Liver (tissue), 9 donors: Measurements from ENCODE around the gene COX6B1. TPM values are rescaled to one million over a fixed set of nuclear protein-coding genes. Genes with fewer than 3 reads are reported as not detected.

Experiments
- DNase-seq: peaks from one replicate; pipeline ENCODE4 v3.0.0-alpha.2; 2017; ENCODE audit warnings: low spot score
- H3K27ac ChIP-seq, 2 donors: one replicate each; pipeline ENCODE4 v1.7.0; 2013; ENCODE audit warnings: inconsistent platforms in 2 of 2, low read length in 2 of 2, control low read depth in 1 of 2, low read depth in 1 of 2, mild to moderate bottlenecking in 1 of 2
- H3K27me3 ChIP-seq, 4 donors: one replicate each; pipeline versions ENCODE4 v1.6.1 to v1.7.0; 2013; ENCODE audit warnings: low read length in 3 of 4, inconsistent platforms in 1 of 4, mild to moderate bottlenecking in 1 of 4, moderate library complexity in 1 of 4; ENCODE audit not compliant: control insufficient read depth in 4 of 4, insufficient read depth in 4 of 4
- H3K36me3 ChIP-seq, 4 donors: one replicate each; pipeline versions ENCODE4 v1.6.1 to v1.7.0; 2013; ENCODE audit warnings: low read length in 3 of 4, mild to moderate bottlenecking in 3 of 4, low read depth in 1 of 4, moderate library complexity in 1 of 4; ENCODE audit not compliant: control insufficient read depth in 4 of 4, insufficient read depth in 3 of 4
- H3K4me1 ChIP-seq, 4 donors: one replicate each; pipeline versions ENCODE4 v1.6.1 to v1.7.0; 2013; ENCODE audit warnings: low read length in 3 of 4, mild to moderate bottlenecking in 3 of 4, moderate library complexity in 1 of 4; ENCODE audit not compliant: control insufficient read depth in 4 of 4, insufficient read depth in 4 of 4
- H3K4me3 ChIP-seq, 3 donors: one replicate each; pipeline versions ENCODE4 v1.6.1 to v1.7.0; 2013; ENCODE audit warnings: low read length in 3 of 3, control low read depth in 1 of 3, low read depth in 1 of 3, mild to moderate bottlenecking in 1 of 3
- H3K9ac ChIP-seq, 2 donors: one replicate each; pipeline ENCODE4 v1.7.0; 2013; ENCODE audit warnings: low read length in 2 of 2, mild to moderate bottlenecking in 2 of 2, moderate library complexity in 2 of 2, control low read depth in 1 of 2, low read depth in 1 of 2
- H3K9me3 ChIP-seq, 4 donors: one replicate each; pipeline versions ENCODE4 v1.6.1 to v1.7.0; 2013; ENCODE audit warnings: low read length in 3 of 4; ENCODE audit not compliant: control insufficient read depth in 4 of 4
- ATF3 ChIP-seq: IDR thresholded peaks from 2 replicates; pipeline ENCODE4 v1.6.1; 2016; ENCODE audit warnings: antibody characterized with exemption
- CTCF ChIP-seq: fragments of 150-350 bp; IDR thresholded peaks from 2 replicates; pipeline ENCODE4 v1.5.1; 2017; ENCODE audit warnings: improper control_type of control experiment, low read depth, low read length; ENCODE audit not compliant: missing input control
- EGR1 ChIP-seq, 2 donors: IDR thresholded peaks; 2 replicates each; pipeline ENCODE4 v1.6.1; 2016 to 2018; ENCODE audit warnings: antibody characterized with exemption in 2 of 2, low read depth in 2 of 2
- FOXA1 ChIP-seq: IDR thresholded peaks from 2 replicates; pipeline ENCODE4 v1.6.1; 2016; ENCODE audit warnings: antibody characterized with exemption
- FOXA2 ChIP-seq: IDR thresholded peaks from 2 replicates; pipeline ENCODE4 v1.6.1; 2016; ENCODE audit warnings: antibody characterized with exemption
- HNF4A ChIP-seq, 2 donors: conservative IDR thresholded peaks; 2 replicates each; pipeline ENCODE4 v1.6.1; 2016; ENCODE audit warnings: antibody characterized with exemption in 2 of 2, mild to moderate bottlenecking in 2 of 2
- HNF4G ChIP-seq: IDR thresholded peaks from 2 replicates; pipeline ENCODE4 v1.6.1; 2016; ENCODE audit warnings: antibody characterized with exemption
- JUND ChIP-seq, 2 donors: IDR thresholded peaks; 2 replicates each; pipeline ENCODE4 v1.6.1; 2016; ENCODE audit warnings: antibody characterized with exemption in 2 of 2
- NR2F2 ChIP-seq: IDR thresholded peaks from 2 replicates; pipeline ENCODE4 v1.6.1; 2016; ENCODE audit warnings: antibody characterized with exemption
- RAD21 ChIP-seq, 2 donors: IDR thresholded peaks; 2 replicates each; pipeline ENCODE4 v1.6.1; 2016; ENCODE audit warnings: antibody characterized with exemption in 2 of 2, mild to moderate bottlenecking in 2 of 2
- REST ChIP-seq: IDR thresholded peaks from 2 replicates; pipeline ENCODE4 v1.6.1; 2016; ENCODE audit warnings: antibody characterized with exemption, mild to moderate bottlenecking
- RXRA ChIP-seq, 2 donors: IDR thresholded peaks; 2 replicates each; pipeline ENCODE4 v1.6.1; 2017 to 2018; ENCODE audit warnings: antibody characterized with exemption in 2 of 2, mild to moderate bottlenecking in 1 of 2
- SP1 ChIP-seq: IDR thresholded peaks from 2 replicates; pipeline ENCODE4 v1.6.1; 2018; ENCODE audit warnings: antibody characterized with exemption, mild to moderate bottlenecking
- TAF1 ChIP-seq: conservative IDR thresholded peaks from 2 replicates; pipeline ENCODE4 v1.6.1; 2016; ENCODE audit warnings: antibody characterized with exemption, mild to moderate bottlenecking
- YY1 ChIP-seq: IDR thresholded peaks from 2 replicates; pipeline ENCODE4 v1.6.1; 2016; ENCODE audit warnings: antibody characterized with exemption, mild to moderate bottlenecking
- WGBS: extraction: QIAGEN DNeasy Blood & Tissue Kit; methylation state at CpG from one replicate; pipeline ENCODE4 v1.1.7; 2013; 5-methylcytosine and 5-hydroxymethylcytosine counted together
- polyA plus RNA-seq, 2 donors: library from polyadenylated mRNA; stranded (reverse) in 1 of 2; unstranded in 1 of 2; fragments of 200-250 nt in 1 of 2; fragments of >200 nt in 1 of 2; fragmentation: Nextera tagmentation in 1 of 2; extraction: Ambion mirVana in 1 of 2; gene quantifications; one replicate each; pipeline versions ENCODE4 v1.2.1 to v1.2.3, GENCODE V29; 2013 to 2015
- total RNA-seq, 2 donors: library from RNA; depleted of rRNA; stranded (reverse); fragments of >200 nt; gene quantifications; one replicate each; pipeline ENCODE4 v1.2.3, GENCODE V29; 2014
- TF ChIP-seq, protein P1 (sequence below): IDR thresholded peaks from 2 replicates; pipeline ENCODE4 v1.6.1; 2016; ENCODE audit warnings: antibody characterized with exemption
- TF ChIP-seq, protein P2 (sequence below): IDR thresholded peaks from 2 replicates; pipeline ENCODE4 v1.6.1; 2016; ENCODE audit warnings: antibody characterized with exemption
- donor health status: healthy.
- donor health status: healthy.
- donor health status: healthy.
- donor health status: healthy.
- donor health status: healthy.

The COX6B1 gene
- total and polyA plus RNA-seq, 4 donors, result 139 to 518 (median 321) TPM

DNA sequence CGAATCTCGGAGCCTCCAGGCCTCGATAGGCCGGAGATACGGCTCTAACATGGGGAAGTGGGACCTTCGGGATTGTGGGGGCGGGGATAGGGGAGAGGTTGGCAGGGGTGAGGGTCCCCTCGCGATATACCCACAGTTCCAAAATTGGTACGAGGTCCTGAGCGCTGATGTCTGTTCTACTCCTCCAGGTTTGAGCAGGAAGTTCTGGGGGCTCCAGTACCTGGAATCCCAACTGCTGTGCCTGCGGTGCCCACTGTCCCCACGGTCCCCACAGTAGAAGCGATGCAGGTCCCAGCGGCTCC is 18.8 kb upstream of the COX6B1 start:
- Histone ChIP-seq H3K4me3 (peak overlapping the region; percentile 80 to 90 (median 85)), H3K4me1 (peaks cover 0 to 17% (median 9%) of the 10 kb centered on the region in 4 donors), H3K9ac (peak overlapping the region; percentile 66 to 90), H3K36me3 (peaks cover 9 to 38% (median 26%) of the 10 kb centered on the region in 4 donors), H3K9me3 (no peaks in the 10 kb centered on the region), H3K27me3 (no peaks in the 10 kb centered on the region), H3K27ac (peak overlapping the region; percentile 76 to 79)
- TF ChIP-seq SP1 (no peak), TAF1 (no peak), EGR1 (IDR thresholded peaks at IDR 0.05; ENCODE audit: low read depth in 2 of 2) (no peak), RAD21 (IDR thresholded peaks at IDR 0.05) (no peak), ATF3 (no peak), REST (no peak)
- WGBS, result 4% methylated on average over 15 of the region's 15 CpGs
- DNase-seq, result no peak

GRCh38 chr19:35633727-35634440 is 14.2 kb upstream of the COX6B1 start:
- no peak overlapping the region for H3K27ac ChIP-seq
- TF ChIP-seq HNF4A (conservative IDR thresholded peaks at IDR 0.05) (no peak), EGR1 (IDR thresholded peaks at IDR 0.05; ENCODE audit: low read depth in 2 of 2) (no peak), NR2F2 (no peak), CTCF (no peak), FOXA1 (no peak), FOXA2 (no peak), RAD21 (IDR thresholded peaks at IDR 0.05) (no peak), YY1 (no peak), ATF3 (no peak), REST (no peak), HNF4G (no peak), TAF1 (no peak), JUND (IDR thresholded peaks at IDR 0.05) (no peak), SP1 (no peak), RXRA (IDR thresholded peaks at IDR 0.05) (no peak)
- TF ChIP-seq, protein P1, sequence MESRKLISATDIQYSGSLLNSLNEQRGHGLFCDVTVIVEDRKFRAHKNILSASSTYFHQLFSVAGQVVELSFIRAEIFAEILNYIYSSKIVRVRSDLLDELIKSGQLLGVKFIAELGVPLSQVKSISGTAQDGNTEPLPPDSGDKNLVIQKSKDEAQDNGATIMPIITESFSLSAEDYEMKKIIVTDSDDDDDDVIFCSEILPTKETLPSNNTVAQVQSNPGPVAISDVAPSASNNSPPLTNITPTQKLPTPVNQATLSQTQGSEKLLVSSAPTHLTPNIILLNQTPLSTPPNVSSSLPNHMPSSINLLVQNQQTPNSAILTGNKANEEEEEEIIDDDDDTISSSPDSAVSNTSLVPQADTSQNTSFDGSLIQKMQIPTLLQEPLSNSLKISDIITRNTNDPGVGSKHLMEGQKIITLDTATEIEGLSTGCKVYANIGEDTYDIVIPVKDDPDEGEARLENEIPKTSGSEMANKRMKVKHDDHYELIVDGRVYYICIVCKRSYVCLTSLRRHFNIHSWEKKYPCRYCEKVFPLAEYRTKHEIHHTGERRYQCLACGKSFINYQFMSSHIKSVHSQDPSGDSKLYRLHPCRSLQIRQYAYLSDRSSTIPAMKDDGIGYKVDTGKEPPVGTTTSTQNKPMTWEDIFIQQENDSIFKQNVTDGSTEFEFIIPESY, result no peak
- TF ChIP-seq, protein P2, sequence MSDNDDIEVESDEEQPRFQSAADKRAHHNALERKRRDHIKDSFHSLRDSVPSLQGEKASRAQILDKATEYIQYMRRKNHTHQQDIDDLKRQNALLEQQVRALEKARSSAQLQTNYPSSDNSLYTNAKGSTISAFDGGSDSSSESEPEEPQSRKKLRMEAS, result no peak
- H3K36me3 ChIP-seq, result peaks cover 16 to 60% (median 40%) of the 10 kb centered on the region in 4 donors
- DNase-seq, result no peak
- no peak overlapping the region for H3K9ac ChIP-seq
- 95% methylated on average over 29 of the region's 29 CpGs for WGBS
- H3K4me3 ChIP-seq, result no peak overlapping the region
- H3K4me1 ChIP-seq, result peaks cover 0 to 12% (median 6%) of the 10 kb centered on the region in 4 donors
- no peaks in the 10 kb centered on the region for H3K9me3 ChIP-seq
- H3K27me3 ChIP-seq, result no peaks in the 10 kb centered on the region
